ENCODE measurements around the gene ZDHHC8.

GRCh38 chr22:20142711-20143621 is 11.4 kb downstream of the ZDHHC8 start:
- TF ChIP-seq CTCF (IDR thresholded peaks at IDR 0.05), result no peak
- no peak for TF ChIP-seq EZH2 (IDR thresholded peaks at IDR 0.05; ENCODE audit: borderline replicate concordance, insufficient read depth, low read depth, low read length, poor library complexity, severe bottlenecking)

Measured in B cell (primary cell).